Natural killer cell treated with Interleukin-12 subunit alpha and Interleukin-12 subunit beta and Interleukin-15 and Interleukin-18, amount 100 ng/mL, for 72 hours (primary cell): Measurements from ENCODE around the gene ACY1. TPM values are rescaled to one million over a fixed set of nuclear protein-coding genes. Genes with fewer than 3 reads are reported as not detected.

ENCODE experiments used
- ATAC-seq, 2 donors: fragments of 150-1000 bp; cut with Tn5 transposase in 1 of 2; sonication (Bioruptor Pico), chemical (Tn5 transposase) in 1 of 2; 2 replicates each; pipeline ENCODE4 v1.10.0; 2021
- DNase-seq: peaks from one replicate; pipeline ENCODE4 v3.0.0; 2022; ENCODE audit warnings: low spot score
- H3K27ac Mint-ChIP-seq, 2 donors: 1 replicate in 1 of 2; 2 replicates in 1 of 2; pipeline ENCODE4 v1.8.0; 2022; ENCODE audit warnings: mixed read lengths in 2 of 2, mild to moderate bottlenecking in 1 of 2, moderate library complexity in 1 of 2
- H3K27me3 Mint-ChIP-seq, 2 donors: 1 replicate in 1 of 2; 2 replicates in 1 of 2; pipeline ENCODE4 v1.8.0; 2022; ENCODE audit warnings: mixed read lengths in 2 of 2
- H3K36me3 Mint-ChIP-seq: one replicate; pipeline ENCODE4 v1.8.0; 2022; ENCODE audit warnings: mixed read lengths
- H3K4me1 Mint-ChIP-seq, 2 donors: 1 replicate in 1 of 2; 2 replicates in 1 of 2; pipeline ENCODE4 v1.8.0; 2022; ENCODE audit warnings: low read depth in 2 of 2, mixed read lengths in 2 of 2, mild to moderate bottlenecking in 1 of 2
- H3K4me3 Mint-ChIP-seq: one replicate; pipeline ENCODE4 v1.8.0; 2022; ENCODE audit warnings: mixed read lengths
- H3K9me3 Mint-ChIP-seq: 2 replicates; pipeline ENCODE4 v1.8.0; 2022; ENCODE audit warnings: mixed read lengths
- total RNA-seq, 2 donors: library from RNA; stranded (reverse); gene quantifications; one replicate each; pipeline ENCODE4 v1.2.3, GENCODE V29; 2022

Gene ACY1
- total RNA-seq, 2 donors from 2014 or later: 22.4 to 42.6 TPM

DNA sequence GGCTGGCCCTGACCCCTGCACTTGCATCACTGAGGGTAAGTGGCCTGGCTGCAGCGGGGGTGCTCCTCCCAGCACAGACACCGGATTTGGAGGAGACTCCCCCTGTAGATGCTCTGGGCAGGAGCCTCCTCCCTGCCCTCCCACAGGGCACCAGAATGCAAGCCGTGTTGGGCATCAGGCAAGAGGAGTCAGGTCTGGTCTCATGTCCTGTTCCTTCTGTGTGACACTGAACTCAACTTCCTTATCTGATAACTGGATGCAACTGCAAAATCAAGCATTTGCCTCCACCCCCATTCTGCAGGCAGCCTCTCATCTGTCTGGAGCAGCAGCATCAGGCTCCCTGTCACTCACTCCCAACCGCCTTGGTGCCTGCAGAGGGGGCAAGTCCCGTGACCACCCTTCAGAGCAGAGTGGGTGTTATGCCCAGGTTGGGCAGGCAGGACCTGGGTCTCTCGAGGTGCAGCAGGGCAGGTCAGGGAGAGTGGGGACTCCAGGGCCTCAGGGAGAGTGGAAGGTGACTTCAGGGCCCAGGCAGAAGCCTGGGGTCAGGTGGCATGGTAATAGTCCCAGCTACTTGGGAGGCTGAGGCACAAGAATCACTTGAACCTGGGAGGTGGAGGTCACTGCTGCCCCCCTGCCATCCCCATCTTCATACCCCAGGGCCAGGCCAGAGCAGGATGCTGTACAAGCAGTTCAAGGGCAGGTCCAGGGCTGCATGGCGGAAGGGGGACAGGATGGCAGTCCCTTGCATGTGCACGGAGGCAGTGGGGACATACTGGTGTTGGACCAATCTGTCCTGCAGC, 22.9 kb downstream of the ACY1 start:
- no peaks in the 10 kb centered on the region for H3K9me3 Mint-ChIP-seq
- no peak overlapping the region for H3K27ac Mint-ChIP-seq
- no peaks in the 10 kb centered on the region for H3K36me3 Mint-ChIP-seq
- no peak overlapping the region for H3K4me3 Mint-ChIP-seq
- DNase-seq (no peak), ATAC-seq (no peak)
- no peaks in the 10 kb centered on the region for H3K4me1 Mint-ChIP-seq
- H3K27me3 Mint-ChIP-seq: no peaks in the 10 kb centered on the region

DNA sequence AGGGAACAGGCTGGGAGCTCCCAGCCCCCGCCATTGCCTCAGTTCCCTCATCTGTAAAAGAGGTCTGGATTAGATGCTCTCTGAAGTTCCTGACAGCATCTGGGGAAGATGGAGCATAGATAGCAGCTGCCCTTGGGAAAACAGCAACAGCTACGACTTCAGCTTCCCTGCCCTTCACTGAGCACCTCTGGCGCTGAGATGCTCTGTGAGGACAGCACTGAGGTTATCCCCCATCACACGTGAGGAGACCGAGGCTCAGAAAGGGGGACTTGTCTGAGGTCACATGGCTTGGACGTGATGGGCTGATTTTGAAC, 23.4 kb downstream of the ACY1 start:
- Mint-ChIP-seq H3K4me1 (no peaks in the 10 kb centered on the region), H3K4me3 (no peak overlapping the region), H3K27me3 (no peaks in the 10 kb centered on the region), H3K27ac (no peak overlapping the region), H3K36me3 (no peaks in the 10 kb centered on the region), H3K9me3 (no peaks in the 10 kb centered on the region)
- ATAC-seq (no peak), DNase-seq (no peak)

DNA sequence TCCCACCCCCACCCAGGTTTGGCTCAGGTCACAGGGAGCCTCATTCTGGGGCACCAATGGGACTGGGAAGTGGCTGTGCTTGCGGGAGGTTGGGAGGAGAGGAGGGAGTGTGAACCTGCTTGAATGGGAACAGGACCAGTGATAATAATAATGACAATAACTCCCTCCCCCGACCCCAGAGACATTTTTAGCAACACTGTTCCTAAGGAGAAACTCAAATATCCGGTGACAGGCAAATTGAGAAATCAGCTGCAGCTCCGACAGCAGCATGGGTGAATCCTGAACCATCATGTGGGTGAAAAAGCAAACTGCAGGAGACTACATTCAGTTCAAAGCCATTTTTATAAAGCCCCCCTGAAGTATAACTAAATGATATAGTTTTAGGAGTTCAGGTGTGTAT, 24.0 kb downstream of the ACY1 start:
- ATAC-seq: no peak
- H3K4me3 Mint-ChIP-seq: no peak overlapping the region
- no peaks in the 10 kb centered on the region for H3K36me3 Mint-ChIP-seq
- H3K27me3 Mint-ChIP-seq: no peaks in the 10 kb centered on the region
- no peak for DNase-seq
- H3K9me3 Mint-ChIP-seq: no peaks in the 10 kb centered on the region
- peaks cover 0 to 3% of the 10 kb centered on the region in 2 donors for H3K4me1 Mint-ChIP-seq
- no peak overlapping the region for H3K27ac Mint-ChIP-seq

DNA sequence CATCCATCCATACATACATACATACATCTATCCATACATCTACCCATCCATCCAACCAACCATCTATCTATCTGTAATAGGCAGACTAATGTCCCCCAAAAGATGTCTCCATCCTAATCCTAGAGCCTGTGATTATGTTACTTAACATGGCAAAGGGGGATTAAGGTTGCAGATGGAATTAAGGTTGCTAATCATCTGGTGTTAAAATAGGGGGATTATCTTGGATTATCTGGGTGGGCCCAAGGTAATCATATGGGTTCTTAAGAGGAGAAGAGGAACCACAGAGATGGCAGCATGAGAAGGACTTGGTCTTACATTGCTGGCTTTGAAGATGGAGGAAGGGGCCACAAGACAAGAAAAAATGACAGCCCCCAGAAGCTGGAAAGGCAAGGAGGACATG, 27.1 kb downstream of the ACY1 start:
- Mint-ChIP-seq H3K27me3 (no peaks in the 10 kb centered on the region), H3K4me3 (no peak overlapping the region), H3K9me3 (no peaks in the 10 kb centered on the region), H3K27ac (no peak overlapping the region), H3K4me1 (peaks cover 0 to 9% of the 10 kb centered on the region in 2 donors), H3K36me3 (no peaks in the 10 kb centered on the region)
- no peak for DNase-seq
- ATAC-seq: no peak

DNA sequence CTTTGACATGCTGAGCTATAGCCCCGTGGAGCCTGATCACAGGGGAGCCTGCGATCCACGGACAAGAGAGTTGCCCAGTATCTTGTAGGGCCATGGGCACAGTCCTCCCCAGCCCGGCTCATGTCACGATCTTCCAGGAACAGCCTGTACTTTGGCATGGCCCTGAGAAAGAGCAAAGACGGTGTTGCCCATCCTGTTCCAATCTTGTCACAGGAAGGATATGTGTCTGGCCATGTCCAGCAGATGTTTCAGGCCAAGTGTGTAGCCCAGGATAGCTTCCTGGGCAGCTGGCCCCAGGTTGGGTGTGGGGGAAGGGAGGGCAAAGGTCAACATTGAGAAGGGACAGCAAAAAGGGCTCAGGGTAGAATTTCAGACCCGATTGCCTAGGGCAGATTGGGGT, 29.4 kb downstream of the ACY1 start:
- Mint-ChIP-seq H3K9me3 (no peaks in the 10 kb centered on the region), H3K27ac (peak overlapping the region in 1 of 2 donors; percentile 54), H3K4me1 (peaks cover 0 to 9% of the 10 kb centered on the region in 2 donors), H3K4me3 (no peak overlapping the region), H3K36me3 (no peaks in the 10 kb centered on the region), H3K27me3 (no peaks in the 10 kb centered on the region)
- ATAC-seq (no peak), DNase-seq (no peak)

DNA sequence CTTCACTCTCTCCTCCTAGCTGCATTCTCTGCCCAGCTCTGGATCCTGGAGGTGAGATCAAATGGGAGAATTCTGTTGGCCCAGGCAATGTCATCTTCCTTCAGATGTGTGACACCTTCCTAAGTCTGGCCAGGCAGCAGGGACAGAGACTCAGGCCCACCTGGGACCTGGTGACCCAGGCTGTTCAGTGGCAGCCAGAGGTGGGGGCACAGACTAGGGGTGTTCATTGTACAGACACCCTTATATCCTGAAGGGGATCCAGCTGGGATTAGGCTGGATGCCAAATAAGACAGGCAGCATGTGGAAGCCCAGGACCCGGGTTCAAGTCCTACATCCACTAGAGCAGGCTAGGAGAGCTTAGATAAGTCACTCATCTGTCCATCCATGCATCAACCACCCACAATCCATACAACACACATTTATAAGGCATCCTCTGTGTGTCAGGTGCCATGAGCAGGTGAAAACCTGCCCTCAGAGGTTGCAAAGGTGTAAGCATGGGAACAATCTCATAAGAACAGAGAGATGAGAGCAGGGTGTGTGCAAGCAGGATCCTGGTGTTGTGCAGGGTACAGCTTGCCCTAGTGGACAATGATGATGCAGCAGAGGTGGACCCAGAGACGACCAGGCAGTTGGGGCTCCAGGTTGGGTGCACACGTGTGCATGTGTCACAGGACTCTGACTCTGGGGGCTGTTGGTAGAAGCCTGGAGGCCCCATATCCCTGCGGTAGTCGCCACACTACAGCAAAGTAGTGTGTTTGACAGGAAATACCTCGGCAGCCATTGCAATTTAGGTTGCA, 30.7 kb downstream of the ACY1 start:
- no peak for ATAC-seq
- Mint-ChIP-seq H3K36me3 (no peaks in the 10 kb centered on the region), H3K27me3 (no peaks in the 10 kb centered on the region), H3K4me3 (no peak overlapping the region), H3K9me3 (no peaks in the 10 kb centered on the region), H3K27ac (no peak overlapping the region), H3K4me1 (peaks cover 0 to 9% of the 10 kb centered on the region in 2 donors)
- DNase-seq: no peak

DNA sequence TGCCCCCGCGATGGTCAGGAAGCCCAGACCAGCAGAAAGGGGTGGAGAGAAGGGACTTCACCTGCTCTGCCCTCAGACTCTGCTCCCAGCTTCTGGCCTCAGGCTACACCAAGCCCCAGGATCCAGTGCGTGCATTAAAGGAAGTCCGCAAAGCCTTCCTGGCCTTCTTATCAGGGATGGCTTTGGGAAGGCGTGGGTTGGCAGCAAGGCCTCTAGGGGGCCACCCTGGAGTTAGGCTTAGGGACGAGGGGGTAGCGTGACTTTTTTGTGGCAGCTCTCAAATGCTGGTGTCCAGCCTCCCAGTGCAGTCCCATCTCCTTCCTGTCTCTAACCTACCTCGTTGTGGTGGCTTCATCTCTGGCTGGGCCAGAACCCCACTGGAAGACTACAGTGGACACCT, 31.3 kb downstream of the ACY1 start:
- Mint-ChIP-seq H3K36me3 (no peaks in the 10 kb centered on the region), H3K4me3 (no peak overlapping the region), H3K4me1 (peaks cover 0 to 13% of the 10 kb centered on the region in 2 donors), H3K27ac (no peak overlapping the region), H3K27me3 (no peaks in the 10 kb centered on the region), H3K9me3 (no peaks in the 10 kb centered on the region)
- DNase-seq: no peak
- no peak for ATAC-seq

DNA sequence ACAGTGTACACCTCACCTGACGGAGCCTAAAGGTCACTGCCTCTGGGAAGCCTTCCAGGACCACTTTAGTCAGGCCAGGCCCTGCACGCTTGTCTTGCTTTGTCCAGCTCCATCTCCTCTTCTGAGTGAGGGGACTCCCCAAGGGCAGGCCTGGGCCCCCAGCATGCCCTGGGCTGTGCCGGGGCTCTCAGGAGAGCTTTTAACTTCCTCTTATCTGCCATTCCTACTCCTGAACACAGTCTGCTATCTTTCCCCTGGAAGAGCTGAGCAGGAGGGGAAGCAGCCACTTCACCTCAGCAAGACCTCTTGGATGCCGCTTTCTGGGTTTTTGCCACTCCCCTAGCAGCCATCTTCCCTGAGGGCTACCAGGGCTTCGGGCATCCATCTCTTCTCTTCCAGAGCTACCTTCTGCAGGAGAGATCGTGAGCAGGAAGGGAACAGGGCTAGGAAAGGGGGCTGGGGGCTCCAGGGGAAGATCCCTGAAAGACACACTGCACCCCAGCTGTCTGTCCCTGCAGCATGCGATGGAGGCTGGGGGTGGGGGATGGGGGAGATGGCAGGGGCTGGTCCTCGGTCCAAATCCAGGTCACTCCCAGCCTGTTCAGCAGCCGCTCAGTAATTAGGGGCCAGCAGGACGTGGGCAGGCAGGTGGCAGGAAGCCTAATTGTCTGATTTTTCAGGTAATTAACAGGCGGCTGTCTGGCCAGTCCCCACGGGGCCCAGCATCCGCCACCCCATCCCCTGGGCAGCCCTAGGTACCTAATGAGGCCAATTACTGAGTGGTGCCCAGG, 32.3 kb downstream of the ACY1 start:
- no peaks in the 10 kb centered on the region for H3K9me3 Mint-ChIP-seq
- H3K27me3 Mint-ChIP-seq: no peaks in the 10 kb centered on the region
- DNase-seq (no peak), ATAC-seq (no peak)
- peaks cover 0 to 13% of the 10 kb centered on the region in 2 donors for H3K4me1 Mint-ChIP-seq
- no peaks in the 10 kb centered on the region for H3K36me3 Mint-ChIP-seq
- no peak overlapping the region for H3K4me3 Mint-ChIP-seq
- no peak overlapping the region for H3K27ac Mint-ChIP-seq

DNA sequence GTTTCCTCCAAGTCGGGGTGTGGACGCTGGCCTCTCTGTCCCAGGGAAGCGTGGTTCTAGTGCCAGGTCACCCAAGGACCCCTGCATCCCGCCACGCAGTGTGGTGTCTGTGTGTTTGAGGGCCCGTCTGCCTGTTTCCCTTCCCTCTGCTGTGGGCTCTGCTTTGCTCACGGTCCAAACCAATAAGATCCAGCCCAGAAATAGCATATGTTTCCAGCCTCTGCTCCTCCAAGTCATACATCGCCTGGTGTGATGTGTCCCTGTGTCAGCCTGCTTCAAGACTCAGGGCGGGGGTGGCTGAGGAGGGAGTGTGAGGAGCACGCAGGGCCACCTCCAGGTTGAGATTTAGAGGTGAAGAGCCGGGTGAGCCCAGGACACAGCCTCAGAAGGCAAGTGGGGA, 34.3 kb downstream of the ACY1 start:
- no peaks in the 10 kb centered on the region for H3K36me3 Mint-ChIP-seq
- H3K9me3 Mint-ChIP-seq: no peaks in the 10 kb centered on the region
- H3K27me3 Mint-ChIP-seq: no peaks in the 10 kb centered on the region
- peaks cover 0 to 7% of the 10 kb centered on the region in 2 donors for H3K4me1 Mint-ChIP-seq
- H3K4me3 Mint-ChIP-seq: no peak overlapping the region
- H3K27ac Mint-ChIP-seq: no peak overlapping the region
- ATAC-seq: no peak
- DNase-seq: no peak

DNA sequence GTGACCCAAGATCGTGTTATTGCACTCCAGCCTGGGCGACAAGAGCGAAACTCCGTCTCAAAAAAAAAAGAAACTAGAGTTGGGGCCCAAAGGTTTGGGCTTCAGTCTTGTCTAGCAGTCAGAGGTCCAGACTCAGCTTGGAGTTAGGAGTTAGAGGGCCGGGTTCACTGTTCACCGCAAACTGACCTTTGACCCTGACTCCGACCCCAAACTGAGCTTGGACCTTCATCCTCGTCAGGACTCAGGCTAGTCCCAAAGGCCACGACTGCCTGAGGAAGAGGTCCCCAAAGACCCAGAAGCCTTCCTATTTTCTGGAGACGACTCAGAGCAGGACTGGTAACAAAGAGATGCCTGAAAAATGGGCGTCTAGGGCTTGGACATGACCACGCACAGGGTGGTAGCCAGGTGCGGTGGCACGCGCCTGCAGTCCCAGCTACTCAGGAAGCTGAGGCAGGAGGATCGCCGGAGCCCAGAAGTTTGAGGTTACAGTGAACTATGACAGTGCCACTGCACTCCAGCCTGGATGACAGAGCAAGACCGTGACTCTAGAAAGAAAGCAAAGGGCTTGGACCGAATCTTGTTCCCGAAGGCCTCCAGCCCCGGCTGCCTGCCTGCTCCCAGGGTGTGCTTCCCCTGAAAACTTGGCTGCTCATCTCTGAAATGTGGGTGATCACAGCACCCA, 35.1 kb downstream of the ACY1 start:
- no peaks in the 10 kb centered on the region for H3K36me3 Mint-ChIP-seq
- H3K27ac Mint-ChIP-seq: no peak overlapping the region
- H3K4me3 Mint-ChIP-seq: no peak overlapping the region
- H3K9me3 Mint-ChIP-seq: no peaks in the 10 kb centered on the region
- ATAC-seq: no peak
- H3K4me1 Mint-ChIP-seq: peaks cover 0 to 4% of the 10 kb centered on the region in 2 donors
- no peak for DNase-seq
- H3K27me3 Mint-ChIP-seq: no peaks in the 10 kb centered on the region

DNA sequence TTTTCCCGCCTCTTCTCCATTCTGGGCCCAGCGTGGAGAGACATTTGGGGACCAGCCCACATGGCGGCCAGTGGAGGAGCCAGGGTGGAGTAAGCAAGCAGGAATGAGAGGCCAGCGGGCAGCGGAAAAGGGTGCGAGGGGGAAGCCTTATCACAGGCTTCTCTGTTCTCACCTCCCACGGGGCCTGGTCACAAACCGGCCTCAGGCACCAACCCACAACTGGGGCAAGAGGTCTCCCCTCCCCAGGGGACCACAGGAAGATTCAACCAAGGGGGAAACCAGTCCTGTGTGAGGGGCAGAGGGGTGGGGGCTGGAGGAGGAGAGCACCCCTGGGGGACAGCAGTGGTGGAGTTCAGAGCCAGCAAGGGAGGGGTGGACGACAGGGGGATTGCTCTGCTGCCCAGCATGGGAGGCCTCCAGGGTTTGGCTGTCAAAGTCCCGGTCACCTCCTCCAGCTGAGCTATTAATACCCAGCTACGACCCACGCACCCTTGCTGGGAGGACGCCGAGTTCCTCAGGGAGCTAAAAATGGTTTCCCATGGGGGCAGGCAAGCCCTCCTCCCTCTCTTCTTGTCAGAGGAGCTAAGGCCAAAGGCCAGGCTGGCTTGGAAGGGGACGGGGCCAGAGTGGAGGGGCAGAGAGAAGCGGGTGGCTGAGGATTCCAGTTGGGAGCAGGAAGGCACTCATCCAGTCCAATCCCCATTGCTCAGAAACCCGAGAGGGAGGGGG, 36.2 kb downstream of the ACY1 start:
- no peaks in the 10 kb centered on the region for H3K36me3 Mint-ChIP-seq
- peaks cover 0 to 7% of the 10 kb centered on the region in 2 donors for H3K4me1 Mint-ChIP-seq
- DNase-seq: no peak
- no peaks in the 10 kb centered on the region for H3K27me3 Mint-ChIP-seq
- no peak overlapping the region for H3K27ac Mint-ChIP-seq
- no peaks in the 10 kb centered on the region for H3K9me3 Mint-ChIP-seq
- ATAC-seq: no peak
- H3K4me3 Mint-ChIP-seq: no peak overlapping the region

DNA sequence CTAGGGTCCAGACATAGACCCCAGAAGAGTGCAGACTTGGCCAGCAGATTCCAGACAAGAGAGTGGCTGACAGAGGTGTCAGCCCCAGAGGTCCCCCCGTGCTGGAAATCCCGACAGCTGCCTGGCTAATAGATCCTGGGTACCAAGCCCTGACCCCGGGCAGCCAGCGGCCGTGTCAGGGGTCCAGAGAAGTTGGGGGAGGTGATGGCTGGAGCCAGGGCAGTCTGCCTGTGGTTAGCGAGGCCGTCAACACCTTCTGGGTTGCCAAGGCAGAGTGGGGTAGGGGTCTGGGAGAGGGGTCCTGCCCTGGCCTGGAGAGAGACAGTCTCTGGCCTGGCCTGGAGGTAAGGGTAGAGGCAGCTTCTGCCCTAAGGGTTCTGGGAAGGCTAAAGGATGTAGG, 37.5 kb downstream of the ACY1 start:
- H3K9me3 Mint-ChIP-seq: no peaks in the 10 kb centered on the region
- no peaks in the 10 kb centered on the region for H3K27me3 Mint-ChIP-seq
- ATAC-seq: no peak
- H3K4me3 Mint-ChIP-seq: no peak overlapping the region
- no peaks in the 10 kb centered on the region for H3K36me3 Mint-ChIP-seq
- no peak for DNase-seq
- peaks cover 0 to 7% of the 10 kb centered on the region in 2 donors for H3K4me1 Mint-ChIP-seq
- no peak overlapping the region for H3K27ac Mint-ChIP-seq
